WTC11 (cell line): ENCODE measurements around the gene ORC4. TPM values are rescaled to one million over a fixed set of nuclear protein-coding genes. Genes with fewer than 3 reads are reported as not detected.

Experiments used
- ATAC-seq: fragments of 200-7000 bp; cut with Tn5 transposase; 2 replicates; pipeline ENCODE4 v1.10.0; 2021; ENCODE audit warnings: mild to moderate bottlenecking, moderate library complexity
- CTCF ChIA-PET: fragments of 300-600 bp; sonication (Branson Sonifier 250); formaldehyde crosslinking; loops from one replicate; lab custom pipeline; 2021; ENCODE audit warnings: antibody characterized with exemption; lab: Charles Lee
- POLR2A ChIA-PET: fragments of 350-600 bp; sonication (Branson Sonifier 250); formaldehyde crosslinking; loops from one replicate; lab custom pipeline; 2021; ENCODE audit warnings: antibody characterized with exemption; lab: Charles Lee
- DNase-seq: peaks from one replicate; pipeline ENCODE4 v3.0.0; 2021; ENCODE audit warnings: low spot score
- H3K27ac Mint-ChIP-seq: 2 replicates; pipeline ENCODE4 v1.8.0; 2021; ENCODE audit warnings: mixed read lengths
- H3K27me3 Mint-ChIP-seq: 2 replicates; pipeline ENCODE4 v1.8.0; 2021; ENCODE audit warnings: low read depth, mild to moderate bottlenecking, moderate library complexity, mixed read lengths
- H3K36me3 Mint-ChIP-seq: 2 replicates; pipeline ENCODE4 v1.8.0; 2021; ENCODE audit warnings: mixed read lengths
- H3K4me1 Mint-ChIP-seq: 2 replicates; pipeline ENCODE4 v1.8.0; 2022; ENCODE audit warnings: mixed read lengths
- H3K4me3 Mint-ChIP-seq: 2 replicates; pipeline ENCODE4 v1.8.0; 2021; ENCODE audit warnings: mild to moderate bottlenecking, moderate library complexity, mixed read lengths
- H3K9me3 Mint-ChIP-seq: 2 replicates; pipeline ENCODE4 v1.8.0; 2021; ENCODE audit warnings: mixed read lengths
- ARID4B ChIP-seq: sonication (generic); formaldehyde crosslinking; IDR thresholded peaks from 2 replicates; pipeline ENCODE4 v1.8.0; 2023; ENCODE audit warnings: missing genetic modification reagents, mild to moderate bottlenecking, borderline replicate concordance
- ATF2 ChIP-seq: sonication (generic); formaldehyde crosslinking; IDR thresholded peaks from 2 replicates; pipeline ENCODE4 v1.8.1; 2022; ENCODE audit warnings: low read depth, missing genetic modification reagents, borderline replicate concordance
- CDX4 ChIP-seq: fragments of 250-450 bp; sonication (Bioruptor Pico); IDR thresholded peaks from 2 replicates; pipeline ENCODE4 v1.9.0; 2021; ENCODE audit warnings: moderate library complexity, mild to moderate bottlenecking, inconsistent platforms, borderline replicate concordance
- E2F4 ChIP-seq: sonication (generic); formaldehyde crosslinking; IDR thresholded peaks from 2 replicates; pipeline ENCODE4 v1.8.1; 2022; ENCODE audit warnings: low read depth, mild to moderate bottlenecking, moderate library complexity, missing genetic modification reagents, borderline replicate concordance
- ESRRA ChIP-seq: sonication (generic); formaldehyde crosslinking; IDR thresholded peaks from 2 replicates; pipeline ENCODE4 v1.8.1; 2022; ENCODE audit warnings: mild to moderate bottlenecking, missing genetic modification reagents, borderline replicate concordance
- FOXP1 ChIP-seq: sonication (generic); formaldehyde crosslinking; IDR thresholded peaks from 2 replicates; pipeline ENCODE4 v1.8.0; 2022; ENCODE audit warnings: missing genetic modification reagents, mild to moderate bottlenecking, moderate library complexity, borderline replicate concordance
- GRHL2 ChIP-seq: fragments of 250-450 bp; sonication (Bioruptor Pico); IDR thresholded peaks from 2 replicates; pipeline ENCODE4 v1.8.0; 2022; ENCODE audit warnings: mild to moderate bottlenecking, moderate library complexity; ENCODE audit not compliant: insufficient replicate concordance, severe bottlenecking
- IRF1 ChIP-seq: sonication (generic); formaldehyde crosslinking; IDR thresholded peaks from 2 replicates; pipeline ENCODE4 v1.8.0; 2023; ENCODE audit warnings: missing genetic modification reagents
- JAZF1 ChIP-seq: fragments of 250-450 bp; sonication (Bioruptor Pico); IDR thresholded peaks from 2 replicates; pipeline ENCODE4 v1.9.0; 2021; ENCODE audit warnings: moderate library complexity, mild to moderate bottlenecking, inconsistent platforms
- MAX ChIP-seq: sonication (generic); formaldehyde crosslinking; IDR thresholded peaks from 2 replicates; pipeline ENCODE4 v1.8.0; 2022; ENCODE audit warnings: mild to moderate bottlenecking, missing genetic modification reagents
- MLX ChIP-seq: sonication (generic); formaldehyde crosslinking; IDR thresholded peaks from 2 replicates; pipeline ENCODE4 v1.8.1; 2023; ENCODE audit warnings: mild to moderate bottlenecking, missing genetic modification reagents, moderate library complexity
- NFATC4 ChIP-seq: fragments of 250-450 bp; sonication (Bioruptor Pico); IDR thresholded peaks from 2 replicates; pipeline ENCODE4 v1.9.0; 2021; ENCODE audit warnings: mild to moderate bottlenecking
- NR1H2 ChIP-seq: sonication (generic); formaldehyde crosslinking; IDR thresholded peaks from 2 replicates; pipeline ENCODE4 v1.9.0; 2021; ENCODE audit warnings: mild to moderate bottlenecking, moderate library complexity, missing genetic modification reagents
- NR3C1 ChIP-seq: sonication (generic); formaldehyde crosslinking; conservative IDR thresholded peaks from 2 replicates; pipeline ENCODE4 v1.8.1; 2023; ENCODE audit warnings: low read depth, mild to moderate bottlenecking, missing genetic modification reagents
- OVOL2 ChIP-seq: fragments of 250-450 bp; sonication (Bioruptor Pico); IDR thresholded peaks from 2 replicates; pipeline ENCODE4 v1.9.0; 2021; ENCODE audit warnings: mild to moderate bottlenecking, borderline replicate concordance
- PRDM15 ChIP-seq: sonication (generic); formaldehyde crosslinking; IDR thresholded peaks from 2 replicates; pipeline ENCODE4 v1.8.0; 2022; ENCODE audit warnings: missing genetic modification reagents
- SMAD3 ChIP-seq: sonication (generic); formaldehyde crosslinking; IDR thresholded peaks from 2 replicates; pipeline ENCODE4 v1.8.0; 2022; ENCODE audit warnings: missing genetic modification reagents, mild to moderate bottlenecking, borderline replicate concordance
- SOX15 ChIP-seq: fragments of 250-450 bp; sonication (Bioruptor Pico); IDR thresholded peaks from 2 replicates; pipeline ENCODE4 v1.9.0; 2021; ENCODE audit warnings: mild to moderate bottlenecking
- ZBTB43 ChIP-seq: sonication (generic); formaldehyde crosslinking; IDR thresholded peaks from 2 replicates; pipeline ENCODE4 v1.8.1; 2023; ENCODE audit warnings: mild to moderate bottlenecking, missing genetic modification reagents
- total RNA-seq: library from RNA; stranded (reverse); gene quantifications from 3 replicates; pipeline ENCODE4 v1.2.3, GENCODE V29; 2021

The ORC4 gene
- total RNA-seq, 1 experiment from 2014 or later, result 57.9 TPM

- TF ChIP-seq PRDM15, result no peak
- no peak for TF ChIP-seq CDX4 (CRISPR knock-in tag)
- no peak for TF ChIP-seq NR1H2 (CRISPR knock-in tag)
- TF ChIP-seq ZBTB43 (CRISPR knock-in tag), result no peak
- no peak for TF ChIP-seq MAX
- TF ChIP-seq ATF2 (CRISPR knock-in tag), result no peak
These were observed 47.3 kb upstream of the ORC4 start (continued) for GRCh38 chr2:148067801-148068200.

GRCh38 chr2:148065936-148066335 is 45.4 kb upstream of the ORC4 start:
- Mint-ChIP-seq H3K9me3 (no peaks in the 10 kb centered on the region), H3K27ac (no peak overlapping the region), H3K4me3 (no peak overlapping the region), H3K4me1 (no peaks in the 10 kb centered on the region), H3K36me3 (no peaks in the 10 kb centered on the region), H3K27me3 (no peaks in the 10 kb centered on the region)
- DNase-seq (no peak), ATAC-seq (no peak)
- ChIA-PET POLR2A (no interaction called here), CTCF (no interaction called here)
- TF ChIP-seq MAX (no peak), SOX15 (CRISPR knock-in tag) (no peak), MLX (CRISPR knock-in tag) (no peak), FOXP1 (CRISPR knock-in tag) (no peak), ESRRA (CRISPR knock-in tag) (no peak), NR3C1 (CRISPR knock-in tag) (no peak), IRF1 (CRISPR knock-in tag) (no peak), ARID4B (CRISPR knock-in tag) (no peak), GRHL2 (CRISPR knock-in tag) (no peak), E2F4 (CRISPR knock-in tag) (no peak), NFATC4 (CRISPR knock-in tag) (no peak), JAZF1 (CRISPR knock-in tag) (no peak), SMAD3 (CRISPR knock-in tag) (no peak), OVOL2 (CRISPR knock-in tag) (no peak)
